Muscle layer of colon (tissue), 2 donors: ENCODE results near the gene CBX4.
A peak's percentile ranks its signal among the peaks of the same experiment; 100 is the strongest.

ENCODE experiments used
- H3K27ac ChIP-seq: one replicate; pipeline ENCODE4 v1.7.0; 2013; ENCODE audit warnings: low read depth, mild to moderate bottlenecking, low read length, moderate library complexity
- H3K27me3 ChIP-seq, 2 donors: one replicate each; pipeline ENCODE4 v1.7.0; 2013; ENCODE audit warnings: low read length in 2 of 2, mild to moderate bottlenecking in 2 of 2; ENCODE audit not compliant: insufficient read depth in 2 of 2, control insufficient read depth in 1 of 2
- H3K36me3 ChIP-seq: one replicate; pipeline ENCODE4 v1.7.0; 2013; ENCODE audit warnings: mild to moderate bottlenecking, low read length; ENCODE audit not compliant: insufficient read depth
- H3K4me1 ChIP-seq: one replicate; pipeline ENCODE4 v1.7.0; 2013; ENCODE audit warnings: mild to moderate bottlenecking, low read length; ENCODE audit not compliant: insufficient read depth
- H3K4me3 ChIP-seq, 2 donors: one replicate each; pipeline ENCODE4 v1.7.0; 2013; ENCODE audit warnings: low read length in 2 of 2, low read depth in 1 of 2, mild to moderate bottlenecking in 1 of 2, moderate library complexity in 1 of 2
- H3K9ac ChIP-seq: one replicate; pipeline ENCODE4 v1.7.0; 2013; ENCODE audit warnings: low read length
- H3K9me3 ChIP-seq: one replicate; pipeline ENCODE4 v1.7.0; 2013; ENCODE audit warnings: mild to moderate bottlenecking, low read length
- donor health status: abdominal sarcoma.
- donor health status: Adenocarcinoma of cecum.

CBX4 gene

GRCh38 chr17:79844869-79845600, 5.8 kb upstream of the CBX4 start:
- no peak overlapping the region for H3K9ac ChIP-seq
- peaks cover 30 to 40% of the 10 kb centered on the region in 2 donors for H3K27me3 ChIP-seq
- H3K9me3 ChIP-seq = no peaks in the 10 kb centered on the region

GRCh38 chr17:79843816-79844800, 4.9 kb upstream of the CBX4 start:
- Histone ChIP-seq H3K4me1 (peaks cover 35% of the 10 kb centered on the region), H3K27ac (no peak overlapping the region), H3K9ac (no peak overlapping the region), H3K9me3 (no peaks in the 10 kb centered on the region), H3K27me3 (peaks cover 32 to 45% of the 10 kb centered on the region in 2 donors), H3K4me3 (peak overlapping the region; percentile 55 to 74), H3K36me3 (no peaks in the 10 kb centered on the region)

More at GRCh38 chr17:79844869-79845600, 5.8 kb upstream of the CBX4 start:
- no peak overlapping the region for H3K27ac ChIP-seq
- peak overlapping the region in 1 of 2 donors; percentile 34 for H3K4me3 ChIP-seq
- H3K36me3 ChIP-seq = no peaks in the 10 kb centered on the region
- peaks cover 33% of the 10 kb centered on the region for H3K4me1 ChIP-seq

GRCh38 chr17:79843474-79843815, 4.2 kb upstream of the CBX4 start:
- H3K4me3 ChIP-seq = peak overlapping the region; percentile 55 to 74
- peaks cover 35% of the 10 kb centered on the region for H3K4me1 ChIP-seq
- H3K27me3 ChIP-seq = peaks cover 32 to 45% of the 10 kb centered on the region in 2 donors
- no peaks in the 10 kb centered on the region for H3K36me3 ChIP-seq
- no peaks in the 10 kb centered on the region for H3K9me3 ChIP-seq
- no peak overlapping the region for H3K9ac ChIP-seq
- H3K27ac ChIP-seq = no peak overlapping the region

GRCh38 chr17:79842656-79843473, 3.6 kb upstream of the CBX4 start:
- H3K4me1 ChIP-seq = peaks cover 39% of the 10 kb centered on the region
- H3K27ac ChIP-seq = no peak overlapping the region
- H3K36me3 ChIP-seq = no peaks in the 10 kb centered on the region
- H3K27me3 ChIP-seq = peaks cover 32 to 45% of the 10 kb centered on the region in 2 donors
- no peak overlapping the region for H3K9ac ChIP-seq
- peak overlapping the region; percentile 55 to 74 for H3K4me3 ChIP-seq
- no peaks in the 10 kb centered on the region for H3K9me3 ChIP-seq

- Histone ChIP-seq H3K36me3 (no peaks in the 10 kb centered on the region), H3K9me3 (no peaks in the 10 kb centered on the region), H3K27me3 (peaks cover 32 to 45% of the 10 kb centered on the region in 2 donors), H3K4me3 (peak overlapping the region in 1 of 2 donors; percentile 27), H3K4me1 (peaks cover 46% of the 10 kb centered on the region), H3K27ac (no peak overlapping the region), H3K9ac (no peak overlapping the region)
These were observed 3.0 kb upstream of the CBX4 start for GRCh38 chr17:79842136-79842655.

GRCh38 chr17:79841369-79842135, 2.3 kb upstream of the CBX4 start:
- H3K9ac ChIP-seq = no peak overlapping the region
- H3K9me3 ChIP-seq = no peaks in the 10 kb centered on the region
- no peak overlapping the region for H3K4me3 ChIP-seq
- H3K27ac ChIP-seq = no peak overlapping the region
- no peaks in the 10 kb centered on the region for H3K36me3 ChIP-seq
- H3K4me1 ChIP-seq = peaks cover 52% of the 10 kb centered on the region
- H3K27me3 ChIP-seq = peaks cover 32 to 45% of the 10 kb centered on the region in 2 donors

GRCh38 chr17:79840989-79841286, 1.7 kb upstream of the CBX4 start:
- peak overlapping the region in 1 of 2 donors; percentile 6 for H3K4me3 ChIP-seq
- peaks cover 56% of the 10 kb centered on the region for H3K4me1 ChIP-seq
- no peak overlapping the region for H3K9ac ChIP-seq
- H3K36me3 ChIP-seq = no peaks in the 10 kb centered on the region
- H3K27me3 ChIP-seq = peaks cover 32 to 45% of the 10 kb centered on the region in 2 donors
- no peaks in the 10 kb centered on the region for H3K9me3 ChIP-seq
- H3K27ac ChIP-seq = no peak overlapping the region

GRCh38 chr17:79840269-79840988, 1.2 kb upstream of the CBX4 start:
- peaks cover 32 to 45% of the 10 kb centered on the region in 2 donors for H3K27me3 ChIP-seq
- peaks cover 56% of the 10 kb centered on the region for H3K4me1 ChIP-seq
- peak overlapping the region; percentile 6 to 50 for H3K4me3 ChIP-seq
- no peaks in the 10 kb centered on the region for H3K9me3 ChIP-seq
- no peak overlapping the region for H3K9ac ChIP-seq
- no peaks in the 10 kb centered on the region for H3K36me3 ChIP-seq
- no peak overlapping the region for H3K27ac ChIP-seq

GRCh38 chr17:79838522-79839274, 542 bp downstream of the CBX4 start:
- peaks cover 32 to 42% of the 10 kb centered on the region in 2 donors for H3K27me3 ChIP-seq
- H3K36me3 ChIP-seq = peaks cover 8% of the 10 kb centered on the region
- H3K4me3 ChIP-seq = peak overlapping the region; percentile 62 to 81
- peak overlapping the region; percentile 70 for H3K9ac ChIP-seq
- peaks cover 47% of the 10 kb centered on the region for H3K4me1 ChIP-seq
- H3K27ac ChIP-seq = peak overlapping the region; percentile 97
- H3K9me3 ChIP-seq = no peaks in the 10 kb centered on the region
